ENCODE measurements around the gene DGKI.
A peak's percentile ranks its signal among the peaks of the same experiment; 100 is the strongest.

DGKI gene

DNA sequence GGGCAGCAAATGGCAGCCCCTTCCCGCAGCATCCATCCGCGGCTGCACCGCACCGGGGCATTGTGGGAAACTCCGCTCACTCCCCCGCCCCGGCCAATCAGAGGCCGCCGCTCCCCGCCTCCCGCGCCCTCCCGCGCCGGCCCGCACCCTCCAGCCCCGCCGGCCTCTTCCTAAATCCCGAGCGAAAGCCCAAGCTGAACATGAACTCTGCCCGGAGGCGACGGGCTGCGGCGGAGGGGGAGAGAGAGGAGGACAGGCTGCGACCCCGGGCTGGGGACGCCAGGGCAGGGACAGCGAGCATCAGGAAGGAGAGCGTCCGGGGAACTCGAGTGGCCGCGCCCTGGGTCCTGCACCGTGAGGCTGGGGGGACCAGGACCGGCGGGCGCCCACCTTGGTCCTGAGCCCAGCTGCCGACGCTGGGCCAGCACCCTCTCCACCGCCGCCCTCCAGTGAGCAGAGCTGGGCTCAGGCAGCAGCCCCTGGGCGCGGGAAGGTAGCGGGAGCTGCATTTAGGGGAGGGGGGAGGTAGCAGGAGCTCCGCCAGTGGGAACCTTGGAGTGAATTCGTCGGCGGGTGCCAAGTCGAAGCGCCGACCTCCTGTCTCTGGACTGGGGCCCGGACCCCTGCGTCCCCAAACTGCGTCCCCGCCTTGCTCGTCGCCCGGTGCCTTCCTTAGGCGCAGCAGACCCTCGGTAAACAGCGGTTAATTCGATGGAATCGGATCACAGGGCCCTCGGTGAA lies at the start of gene DGKI:
Gene DGKI (minus strand): TSS at position 148 of the 741 bp plus-strand sequence.
- DNase-seq (ENCODE audit: low read depth in 3 of 3) = no peak

DNA sequence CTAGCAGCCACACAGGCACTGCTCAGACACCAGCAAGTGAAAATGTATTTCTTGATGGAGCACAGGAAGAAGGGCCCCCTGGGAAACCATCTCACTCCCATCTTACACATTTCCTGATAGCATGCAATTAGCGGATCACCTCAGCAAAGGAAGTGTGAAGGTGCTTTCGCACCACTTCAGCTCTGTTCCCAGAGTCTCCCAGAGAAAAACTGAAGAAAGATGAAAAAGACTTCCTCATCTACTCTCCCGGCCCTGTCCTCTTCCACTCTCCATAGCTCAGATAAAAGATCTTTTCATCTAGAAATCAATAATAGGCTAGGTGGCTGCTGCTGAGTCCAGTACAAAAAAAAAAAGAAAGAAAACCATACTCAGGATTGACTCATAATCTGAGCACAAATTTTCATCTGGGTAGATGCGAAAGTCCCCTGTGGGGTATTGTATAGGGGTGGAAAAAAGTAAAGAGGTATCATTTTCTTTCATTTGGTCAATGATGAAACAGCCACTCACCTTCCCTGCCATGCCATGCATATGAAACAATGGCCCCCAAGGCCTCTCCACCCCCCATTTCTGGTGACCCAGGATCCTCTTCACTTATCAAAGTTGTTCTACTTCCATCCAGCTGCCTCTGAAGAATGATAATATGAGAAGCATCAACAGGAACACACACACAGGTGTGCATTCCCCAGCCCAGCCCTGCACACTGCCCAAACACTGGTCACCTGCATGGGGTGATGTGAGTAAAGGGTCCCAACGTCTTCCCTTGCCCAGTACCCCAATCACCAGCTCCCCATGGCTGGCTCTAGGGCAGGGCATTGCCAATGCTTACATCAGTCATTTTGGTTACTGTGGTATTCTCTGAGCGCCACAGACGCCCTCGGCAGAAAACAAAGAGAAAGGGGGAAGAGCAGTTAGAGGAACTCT lies 48.8 kb upstream of the DGKI start:
- DNase-seq (ENCODE audit: low read depth in 3 of 3) = peak in 2 of 3 donors; percentile 18 to 26

DNA sequence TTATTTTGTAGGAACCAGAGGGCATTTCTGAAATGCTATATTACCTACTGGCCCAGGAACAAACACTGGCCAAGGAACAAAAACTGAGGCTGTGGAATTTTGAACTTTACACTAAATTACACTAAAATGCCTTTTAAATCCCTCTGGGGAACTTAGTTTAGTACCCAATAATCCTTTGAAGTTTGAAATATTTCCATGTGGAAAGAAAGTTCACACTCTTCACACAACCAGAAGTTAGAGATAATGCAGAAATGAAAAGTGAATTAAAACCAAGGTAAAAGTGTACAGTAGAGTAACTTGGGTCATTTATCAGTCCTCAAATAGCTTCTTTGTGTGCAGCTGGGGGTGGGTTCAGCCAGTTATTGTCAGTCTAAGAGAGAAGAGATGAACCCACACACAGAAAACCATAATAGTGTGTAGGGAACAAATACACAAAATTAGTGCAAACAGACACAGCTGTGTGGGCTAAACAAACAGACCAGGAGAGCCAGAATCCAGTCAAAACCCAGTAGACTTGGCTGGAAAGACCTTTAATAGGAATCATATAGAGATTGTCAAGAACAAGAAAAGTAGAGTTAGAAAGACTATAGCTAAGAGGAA lies 46.5 kb upstream of the DGKI start:
- no peak for DNase-seq (ENCODE audit: low read depth in 3 of 3)

DNA sequence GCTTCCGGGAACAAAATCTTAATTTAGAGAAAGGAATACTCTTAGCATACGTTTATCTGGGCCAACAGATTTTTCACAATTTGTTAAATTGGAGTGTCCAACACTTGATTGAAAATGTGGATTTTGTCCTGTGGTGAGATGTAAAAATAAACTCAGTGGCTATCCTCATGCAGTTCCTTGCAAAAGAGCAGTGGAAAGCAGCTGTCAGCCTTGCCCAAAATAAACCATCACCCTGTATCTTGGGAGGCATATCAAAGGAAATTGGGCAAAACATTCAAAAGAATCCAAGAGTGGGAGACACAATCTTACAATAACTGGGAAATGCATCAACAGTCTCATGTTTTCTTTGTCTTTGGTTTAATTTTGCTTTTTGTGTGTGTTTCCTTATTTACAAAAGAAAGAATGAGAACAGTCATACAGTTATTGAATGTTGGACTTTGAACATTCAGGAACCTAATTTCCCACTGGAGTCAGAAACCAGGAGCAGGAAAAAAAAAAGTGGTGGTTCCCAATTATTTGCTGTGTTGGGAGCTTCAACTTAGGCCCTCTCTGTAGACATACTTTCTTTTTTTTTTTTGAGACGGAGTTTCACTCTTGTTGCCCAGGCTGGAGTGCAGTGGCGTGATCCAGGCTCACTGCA lies 44.4 kb upstream of the DGKI start:
- no peak for DNase-seq (ENCODE audit: low read depth in 3 of 3)

- no peak for DNase-seq (ENCODE audit: low read depth in 3 of 3)
Measured at GRCh38 chr7:137890449-137890921, 43.7 kb upstream of the DGKI start.

DNA sequence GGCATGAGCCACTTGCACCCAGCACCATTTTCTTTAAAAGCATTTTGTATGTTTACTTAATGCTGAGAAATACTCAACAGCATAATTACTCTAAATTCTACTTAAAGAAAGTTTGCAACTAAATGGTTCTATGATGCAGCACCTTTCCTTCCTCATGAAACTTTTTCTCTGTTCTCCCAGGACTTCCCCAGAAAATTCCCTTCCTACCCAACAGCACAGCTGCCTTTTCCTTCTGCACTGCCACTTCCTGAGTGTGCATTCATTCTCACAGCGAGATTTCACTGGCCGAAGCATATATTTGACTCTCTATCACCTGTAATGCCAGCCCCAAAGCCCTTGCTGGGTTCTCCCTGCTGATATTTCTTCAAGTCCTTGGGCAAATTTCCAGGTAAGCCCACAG lies 41.5 kb upstream of the DGKI start:
- no peak for DNase-seq (ENCODE audit: low read depth in 3 of 3)

DNA sequence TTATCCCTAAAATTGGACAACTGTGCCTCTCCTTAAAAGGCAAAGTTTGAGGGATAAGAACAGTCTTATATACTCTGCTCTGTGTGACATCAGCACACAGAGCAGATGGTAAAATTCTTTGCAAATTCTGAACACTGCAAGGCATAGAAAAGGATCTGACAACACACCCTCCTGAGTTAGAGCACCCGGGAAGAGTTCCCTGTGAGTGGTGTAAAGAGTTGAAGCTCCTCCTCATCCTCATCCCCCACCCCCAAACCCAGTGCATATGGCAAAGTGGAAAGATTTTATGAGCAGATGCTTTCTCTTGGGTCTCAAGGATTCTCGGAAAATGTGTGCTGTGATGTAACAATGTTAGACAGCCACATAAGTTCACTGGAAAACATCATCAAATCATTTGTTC lies 40.0 kb upstream of the DGKI start:
- no peak for DNase-seq (ENCODE audit: low read depth in 3 of 3)

DNA sequence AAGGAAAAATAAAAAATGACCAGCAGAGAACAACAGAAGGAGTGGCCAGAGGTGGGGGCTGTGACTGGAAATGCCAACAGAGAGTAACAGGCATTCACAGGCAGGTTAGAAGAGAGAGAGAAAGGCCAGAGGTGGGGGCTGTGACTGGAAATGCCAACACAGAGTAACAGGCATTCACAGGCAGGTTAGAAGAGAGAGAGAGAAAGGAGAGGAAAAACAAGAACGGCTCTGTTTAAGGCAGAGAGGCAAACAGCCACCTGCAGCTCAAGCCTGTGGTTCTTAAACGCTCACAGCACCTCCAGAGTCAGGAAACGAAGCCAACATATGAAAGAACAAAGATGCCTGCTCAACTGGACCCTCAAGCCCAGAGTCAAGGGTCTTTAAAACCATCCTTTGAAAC lies 39.5 kb upstream of the DGKI start:
- DNase-seq (ENCODE audit: low read depth in 3 of 3) = no peak

DNA sequence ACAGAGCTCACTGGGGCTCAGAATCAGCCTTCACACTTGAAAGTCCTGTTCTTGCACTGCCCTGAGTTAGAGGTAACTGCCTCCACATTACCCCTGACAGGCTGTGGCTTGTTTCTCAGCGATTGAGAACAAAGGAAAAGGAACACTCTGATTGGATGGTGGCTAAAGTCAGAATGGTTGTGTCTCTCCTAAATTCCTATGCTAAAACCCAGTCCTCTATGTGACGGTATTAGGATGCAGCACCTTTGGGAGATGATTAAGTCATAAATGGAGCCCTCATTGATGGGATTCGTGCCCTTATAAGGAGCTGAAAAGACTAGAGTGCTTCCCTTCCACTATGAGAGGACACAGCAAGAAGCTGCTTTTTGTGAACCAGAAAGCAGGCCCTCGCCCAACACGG lies 38.9 kb upstream of the DGKI start:
- DNase-seq (ENCODE audit: low read depth in 3 of 3) = no peak

GRCh38 chr7:137882806-137883205 lies 36.0 kb upstream of the DGKI start:
- no peak for DNase-seq (ENCODE audit: low read depth in 3 of 3)

- no peak for DNase-seq (ENCODE audit: low read depth in 3 of 3)
Measured at GRCh38 chr7:137882261-137882668, 35.5 kb upstream of the DGKI start.

- no peak for DNase-seq (ENCODE audit: low read depth in 3 of 3)
Measured at GRCh38 chr7:137881607-137882260, 35.0 kb upstream of the DGKI start.

GRCh38 chr7:137880432-137880831 lies 33.7 kb upstream of the DGKI start:
- DNase-seq (ENCODE audit: low read depth in 3 of 3) = no peak

- DNase-seq (ENCODE audit: low read depth in 3 of 3) = no peak
Measured at GRCh38 chr7:137879357-137880158, 32.8 kb upstream of the DGKI start.

DNA sequence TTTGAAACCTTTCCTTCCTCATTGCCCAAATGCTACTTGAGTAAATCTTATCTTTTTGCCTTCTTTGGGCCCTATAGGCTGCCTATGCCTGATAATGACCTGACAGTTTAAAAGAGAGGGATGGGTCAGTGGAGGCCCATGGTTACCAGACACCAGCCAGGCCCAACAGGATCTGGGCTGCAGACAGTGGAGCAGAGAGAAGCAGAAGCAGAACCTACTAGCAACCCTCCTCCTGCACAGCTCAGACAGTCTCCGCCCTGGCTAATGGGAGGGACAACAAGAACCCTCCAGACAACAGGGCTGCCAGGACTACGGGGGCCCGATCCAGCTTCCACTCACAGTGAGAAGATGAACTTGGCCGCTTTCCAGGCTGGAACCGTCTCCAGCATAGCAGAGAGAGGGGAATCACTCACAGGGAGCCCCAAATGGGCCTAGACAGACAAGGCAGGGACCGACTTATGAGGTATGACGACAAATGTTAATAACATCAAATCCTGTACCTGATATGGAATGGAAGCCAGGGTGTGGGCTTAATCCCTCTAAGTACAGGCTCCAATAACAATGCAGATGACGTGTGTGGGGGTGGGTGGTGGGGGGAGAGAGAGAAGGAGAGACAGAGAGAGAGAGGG lies 31.7 kb upstream of the DGKI start:
- DNase-seq (ENCODE audit: low read depth in 3 of 3) = no peak

DNA sequence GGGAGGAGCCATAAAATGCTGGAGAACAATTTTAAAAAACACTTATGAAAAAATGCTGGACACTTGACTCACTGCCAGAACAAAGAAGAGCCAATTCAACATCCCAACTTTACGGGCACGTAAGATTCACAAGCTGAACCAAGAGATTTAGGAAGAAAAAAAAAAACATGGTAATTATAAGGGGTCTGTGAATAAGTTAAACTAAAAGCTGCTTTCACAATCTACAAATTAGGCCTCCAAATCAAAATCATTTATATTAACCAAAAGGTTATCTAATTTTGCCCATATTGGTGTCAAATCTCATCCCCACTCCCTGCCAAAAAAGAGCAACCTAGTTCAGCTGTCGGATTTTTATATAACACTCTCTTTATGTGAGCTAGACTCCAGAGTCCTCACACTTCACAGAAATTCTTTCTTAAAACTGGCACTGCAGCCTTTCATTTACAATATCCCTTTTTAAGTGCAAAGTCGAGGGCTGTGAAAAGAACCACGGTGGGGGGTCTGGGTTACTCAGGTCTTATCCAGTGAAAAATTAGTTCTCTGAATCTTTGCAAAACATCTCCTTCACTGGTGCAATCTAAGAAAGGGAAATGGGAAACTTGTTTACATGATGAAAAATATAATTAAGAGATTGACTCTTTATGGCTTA lies 30.4 kb upstream of the DGKI start:
- DNase-seq (ENCODE audit: low read depth in 3 of 3) = no peak

DNA sequence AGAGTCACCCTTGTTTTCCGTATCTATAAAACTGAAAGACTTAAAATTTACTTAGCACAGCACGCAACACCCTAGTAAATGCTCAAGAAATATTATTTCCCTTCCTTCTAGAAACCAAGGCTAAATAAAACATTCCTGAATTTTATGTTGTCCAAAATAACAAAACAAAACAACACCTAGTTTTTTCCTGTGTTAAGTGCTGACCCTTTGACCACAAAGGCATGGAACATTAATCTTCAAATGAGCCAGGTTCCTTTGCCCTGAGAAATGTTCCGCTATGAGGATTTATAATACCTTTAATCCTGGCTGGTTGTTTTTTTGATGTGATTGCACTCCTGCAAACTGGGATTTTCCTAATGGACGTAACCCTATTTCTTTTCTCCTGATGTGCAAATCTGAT lies 29.0 kb upstream of the DGKI start:
- DNase-seq (ENCODE audit: low read depth in 3 of 3) = no peak

DNA sequence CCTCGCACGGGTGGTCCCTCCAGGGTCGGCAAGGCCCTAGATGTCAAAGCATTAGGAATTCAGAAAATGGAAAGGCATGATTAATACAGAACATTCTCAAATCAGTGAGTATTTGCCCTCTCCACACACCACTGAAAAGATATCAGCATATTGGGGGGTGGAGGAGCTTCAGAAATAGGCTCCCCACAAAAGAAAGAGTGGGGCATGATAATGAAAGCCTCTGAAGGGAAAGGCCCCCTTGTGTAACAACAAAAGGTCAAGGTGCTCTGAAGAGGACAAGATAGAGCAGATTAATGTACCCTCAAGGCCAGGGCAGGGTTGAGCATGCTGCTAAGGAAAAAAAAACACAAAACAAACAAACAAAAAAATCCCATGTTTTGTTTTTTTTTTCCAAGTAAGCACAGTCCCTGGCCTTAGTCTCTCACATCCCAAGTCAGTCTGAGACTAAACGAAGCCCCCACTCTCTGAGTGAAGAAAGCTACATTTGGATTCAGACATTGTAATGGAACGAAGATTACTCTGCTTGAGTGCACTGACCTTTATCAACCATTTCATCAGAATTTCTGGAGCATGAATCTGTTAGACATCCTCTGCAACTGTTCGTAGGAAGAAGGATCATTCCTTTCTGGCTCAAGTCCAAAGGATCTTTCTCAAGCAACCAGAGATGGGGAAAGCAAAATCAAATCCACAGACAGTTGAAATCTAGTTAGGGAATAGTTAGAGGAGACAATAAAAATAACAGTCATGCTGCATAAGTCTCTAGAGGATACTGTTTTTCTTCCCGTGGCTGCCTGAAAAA lies 27.4 kb upstream of the DGKI start:
- DNase-seq (ENCODE audit: low read depth in 3 of 3) = no peak

- peak in 1 of 3 donors; percentile 26 for DNase-seq (ENCODE audit: low read depth in 3 of 3)
Measured at GRCh38 chr7:137873524-137873923, 26.8 kb upstream of the DGKI start.
